K562 (cell line): ENCODE data around the gene NPAS3.

Source experiments
- CBFA2T3 ChIP-seq: fragments of 450-650 bp; IDR thresholded peaks from 2 replicates; pipeline ENCODE4 v1.6.1; 2017
- NR3C1 ChIP-seq: sonication (generic); formaldehyde crosslinking; IDR thresholded peaks from 2 replicates; pipeline ENCODE4 v1.8.1; 2022; ENCODE audit warnings: missing genetic modification reagents

DNA sequence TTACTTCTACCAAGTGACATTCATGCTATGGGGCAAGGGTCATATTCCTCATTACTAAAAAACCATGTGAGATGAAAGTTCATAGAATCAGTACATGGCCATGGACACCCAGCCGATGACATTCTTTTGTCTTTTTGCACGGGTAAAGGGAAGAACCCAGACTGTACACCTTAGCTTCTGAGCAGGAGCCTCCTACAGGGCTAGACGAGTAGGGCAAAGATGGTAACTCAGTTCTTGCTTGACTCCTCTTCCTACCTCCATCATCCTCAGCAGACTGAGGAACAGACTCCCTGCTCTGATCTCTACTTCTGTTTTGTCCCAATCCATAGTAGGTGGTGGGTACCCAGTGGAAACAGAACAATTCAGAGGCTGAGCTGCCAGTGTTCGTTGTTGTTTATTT, 281.3 kb downstream of the NPAS3 start:
- no peak for TF ChIP-seq NR3C1
- TF ChIP-seq CBFA2T3: no peak
